HepG2 (cell line): Measurements from ENCODE around the gene NECAB2. TPM values are rescaled to one million over a fixed set of nuclear protein-coding genes. Genes with fewer than 3 reads are reported as not detected.

ENCODE experiments used
- AKNA ChIP-seq: sonication (generic); formaldehyde crosslinking; IDR thresholded peaks from 2 replicates; pipeline ENCODE4 v1.4.0; 2020; ENCODE audit warnings: missing genetic modification reagents, borderline replicate concordance
- BHLHE40 ChIP-seq: IDR thresholded peaks from 2 replicates; pipeline ENCODE4 v1.6.1; 2011; ENCODE audit warnings: low read length, improper control_type of control experiment
- IRF9 ChIP-seq: sonication (generic); formaldehyde crosslinking; IDR thresholded peaks from 2 replicates; pipeline ENCODE4 v1.8.0; 2022; ENCODE audit warnings: missing genetic modification reagents, mild to moderate bottlenecking, borderline replicate concordance
- KLF11 ChIP-seq: IDR thresholded peaks from 2 replicates; pipeline ENCODE4 v1.6.1; 2016; ENCODE audit warnings: missing compliant biosample characterization
- RELA ChIP-seq: sonication (generic); formaldehyde crosslinking; IDR thresholded peaks from 2 replicates; pipeline ENCODE4 v1.4.0; 2020; ENCODE audit warnings: missing genetic modification reagents
- SALL1 ChIP-seq: sonication (generic); formaldehyde crosslinking; IDR thresholded peaks from 2 replicates; pipeline ENCODE4 v1.8.0; 2022; ENCODE audit warnings: mild to moderate bottlenecking, missing genetic modification reagents
- SRSF9 ChIP-seq: fragments of 200-400 bp; formaldehyde crosslinking; IDR thresholded peaks from 2 replicates; pipeline ENCODE4 v1.6.1; 2018; ENCODE audit warnings: borderline replicate concordance, mild to moderate bottlenecking, low read depth, low read length; ENCODE audit not compliant: insufficient read depth, poor library complexity, severe bottlenecking
- TFDP2 ChIP-seq: sonication (generic); formaldehyde crosslinking; IDR thresholded peaks from 2 replicates; pipeline ENCODE4 v1.4.0; 2020; ENCODE audit warnings: missing genetic modification reagents
- ZBTB10 ChIP-seq: sonication (generic); formaldehyde crosslinking; IDR thresholded peaks from 2 replicates; pipeline ENCODE4 v1.4.0; 2020; ENCODE audit warnings: missing genetic modification reagents, borderline replicate concordance
- ZNF335 ChIP-seq: sonication (generic); formaldehyde crosslinking; IDR thresholded peaks from 2 replicates; pipeline ENCODE4 v1.4.0; 2020; ENCODE audit warnings: missing genetic modification reagents
- ZNF549 ChIP-seq: sonication (generic); formaldehyde crosslinking; IDR thresholded peaks from 2 replicates; pipeline ENCODE4 v1.5.0; 2020; ENCODE audit warnings: missing genetic modification reagents
- ZNF580 ChIP-seq: IDR thresholded peaks from 2 replicates; pipeline ENCODE4 v1.6.1; 2016; ENCODE audit warnings: low read depth, borderline replicate concordance
- ZNF652 ChIP-seq: IDR thresholded peaks from 2 replicates; pipeline ENCODE4 v1.6.1; 2016; ENCODE audit warnings: low read depth, borderline replicate concordance
- ZNF710 ChIP-seq: sonication (generic); formaldehyde crosslinking; IDR thresholded peaks from 2 replicates; pipeline ENCODE4 v1.5.0; 2020; ENCODE audit warnings: mild to moderate bottlenecking, missing genetic modification reagents, borderline replicate concordance
- ZNF713 ChIP-seq: sonication (generic); formaldehyde crosslinking; IDR thresholded peaks from 2 replicates; pipeline ENCODE4 v1.4.0; 2020; ENCODE audit warnings: mild to moderate bottlenecking, missing genetic modification reagents
- ZSCAN9 ChIP-seq: IDR thresholded peaks from 2 replicates; pipeline ENCODE4 v1.6.1; 2016; ENCODE audit warnings: borderline replicate concordance
- polyA plus RNA-seq, 8 experiments: library from polyadenylated mRNA; depleted of rRNA in 3 of 8; stranded (reverse) in 7 of 8; unstranded in 1 of 8; fragments of >200 nt; fragmentation: Illumina TruSeq in 4 of 8; extraction: Trizol in 4 of 8; gene quantifications; 2 replicates each; pipeline versions ENCODE4 v1.2.1 to v1.2.3, GENCODE V29; 2011 to 2016; ENCODE audit warnings: low read depth in 4 of 8, missing spikeins in 1 of 8, mixed read lengths in 1 of 8; ENCODE audit not compliant: insufficient read depth in 1 of 8
- total RNA-seq, 5 experiments: library from RNA; depleted of rRNA; stranded (reverse); fragments of >200 nt; fragmentation: Illumina TruSeq; extraction: Trizol; gene quantifications; 2 replicates each; pipeline ENCODE4 v1.2.3, GENCODE V29; 2016; ENCODE audit warnings: low read depth in 1 of 5

NECAB2 gene
- total and polyA plus RNA-seq, 2 of the 13 experiments (the other 11 are each of a cell fraction or from before 2014, with no cell fraction given) = 0.21 to 0.49 TPM

GRCh38 chr16:83926726-83927397, 41.2 kb upstream of the NECAB2 start (continued):
- TF ChIP-seq SALL1 (CRISPR knock-in tag) (peak; percentile 65), ZSCAN9 (0 out of 2 replicates have a peak, but pooled peaks have one; percentile 44), AKNA (no peak), SRSF9 (no peak), ZNF580 (CRISPR knock-in tag) (peak; percentile 49; the same call in 1 of the 2 replicates), RELA (CRISPR knock-in tag) (no peak), TFDP2 (CRISPR knock-in tag) (peak; percentile 43), ZNF549 (CRISPR knock-in tag) (no peak), ZBTB10 (CRISPR knock-in tag) (no peak), ZNF713 (0 out of 2 replicates have a peak, but pooled peaks have one; percentile 25), BHLHE40 (peak; percentile 47; the same call in 1 of the 2 replicates), KLF11 (CRISPR knock-in tag) (0 out of 2 replicates have a peak, but pooled peaks have one; percentile 68), ZNF710 (CRISPR knock-in tag) (no peak), IRF9 (CRISPR knock-in tag) (peak; percentile 74; the same call in 1 of the 2 replicates), ZNF335 (no peak), ZNF652 (no peak)
